Keratinocyte (primary cell): ENCODE results near the gene KDM1B. TPM values are rescaled to one million over a fixed set of nuclear protein-coding genes. Genes with fewer than 3 reads are reported as not detected.
A peak's percentile ranks its signal among the peaks of the same experiment; 100 is the strongest.
"Not testable (repeated sequence)": the region's sequence is repeated elsewhere in the genome, so short reads cannot be mapped to it uniquely, and the experiment has no call there.

Experiments
- DNase-seq: peaks from one replicate; pipeline ENCODE4 v3.0.0-alpha.2; 2011; ENCODE audit warnings: low read depth, missing footprints, low spot score
- FAIRE-seq: peaks from 2 replicates; lab custom pipeline; 2011; peaks lifted over from hg19 to GRCh38; lab: Jason Lieb, UNC
- H2AFZ ChIP-seq: 2 replicates; pipeline ENCODE4 v1.6.0; 2012; ENCODE audit warnings: low read length, control low read depth, inconsistent platforms; ENCODE audit not compliant: control insufficient read depth
- H3K27ac ChIP-seq: 2 replicates; pipeline ENCODE4 v1.5.1; 2011; ENCODE audit warnings: low read length; ENCODE audit not compliant: control insufficient read depth, insufficient read depth
- H3K27me3 ChIP-seq: 3 replicates; pipeline ENCODE4 v1.6.0; 2011; ENCODE audit warnings: low read length; ENCODE audit not compliant: control insufficient read depth, insufficient read depth; ENCODE audit errors: extremely low read depth
- H3K36me3 ChIP-seq, 2 experiments: 2 replicates in 1 of 2; 3 replicates in 1 of 2; pipeline ENCODE4 v1.5.1; 2011; ENCODE audit warnings: low read length in 2 of 2, mild to moderate bottlenecking in 1 of 2; ENCODE audit not compliant: control insufficient read depth in 2 of 2, insufficient read depth in 2 of 2; ENCODE audit errors: extremely low read depth in 1 of 2
- H3K4me1 ChIP-seq: 3 replicates; pipeline ENCODE4 v1.5.1; 2011; ENCODE audit warnings: low read length; ENCODE audit not compliant: control insufficient read depth, insufficient read depth; ENCODE audit errors: extremely low read depth
- H3K4me2 ChIP-seq: 3 replicates; pipeline ENCODE4 v1.6.0; 2011; ENCODE audit warnings: low read depth, low read length; ENCODE audit not compliant: control insufficient read depth, insufficient read depth; ENCODE audit errors: extremely low read depth
- H3K4me3 ChIP-seq, 3 experiments: fragments of 200-600 bp in 1 of 3; sonication (generic) in 1 of 3; 2 replicates in 2 of 3; 3 replicates in 1 of 3; pipeline ENCODE4 v1.5.1; 2011 to 2016; ENCODE audit warnings: low read length in 3 of 3, mild to moderate bottlenecking in 3 of 3, control low read depth in 2 of 3, inconsistent platforms in 1 of 3, low read depth in 1 of 3, mixed read lengths in 1 of 3, mixed run types in 1 of 3, moderate library complexity in 1 of 3; ENCODE audit not compliant: control insufficient read depth in 2 of 3, insufficient read depth in 2 of 3; ENCODE audit errors: extremely low read depth in 1 of 3
- H3K79me2 ChIP-seq: 2 replicates; pipeline ENCODE4 v1.6.0; 2012; ENCODE audit warnings: low read length; ENCODE audit not compliant: control insufficient read depth, insufficient read depth
- H3K9ac ChIP-seq: 3 replicates; pipeline ENCODE4 v1.6.0; 2011; ENCODE audit warnings: low read length; ENCODE audit not compliant: control insufficient read depth, insufficient read depth; ENCODE audit errors: extremely low read depth
- H3K9me1 ChIP-seq: 3 replicates; pipeline ENCODE4 v1.6.0; 2011; ENCODE audit warnings: low read length; ENCODE audit not compliant: control insufficient read depth, insufficient read depth; ENCODE audit errors: extremely low read depth
- H3K9me3 ChIP-seq: 2 replicates; pipeline ENCODE4 v1.5.1; 2012; ENCODE audit warnings: low read depth, low read length; ENCODE audit not compliant: control insufficient read depth
- H4K20me1 ChIP-seq: 3 replicates; pipeline ENCODE4 v1.6.0; 2011; ENCODE audit warnings: low read length; ENCODE audit not compliant: control insufficient read depth, insufficient read depth; ENCODE audit errors: extremely low read depth
- EZH2 ChIP-seq: IDR thresholded peaks from one replicate; pipeline ENCODE4 v1.6.1; 2012; ENCODE audit warnings: inconsistent platforms, mild to moderate bottlenecking, low read length, moderate library complexity
- dilution Hi-C: fragments of 300-500 bp; cut with MboI; formaldehyde crosslinking; loops from one replicate; pipeline ENCODE4 v1.7.0; 2020; ENCODE audit warnings: low sequenced_read_pairs; ENCODE audit not compliant: extremely low pct_ligation_motif_present
- polyA plus RNA-seq, 5 experiments: library from polyadenylated mRNA; depleted of rRNA in 3 of 5; stranded (reverse) in 3 of 5; stranded (forward) in 1 of 5; unstranded in 1 of 5; fragments of >200 nt; gene quantifications; 1 replicate in 1 of 5; 2 replicates in 3 of 5; 3 replicates in 1 of 5; pipeline versions ENCODE4 v1.2.1 to v1.2.3, GENCODE V29; 2011 to 2012; ENCODE audit warnings: missing spikeins in 2 of 5, low read depth in 1 of 5, low replicate concordance in 1 of 5
- TF ChIP-seq, protein P1 (sequence below), 3 experiments: IDR thresholded peaks in 1 of 3; conservative IDR thresholded peaks in 1 of 3; optimal IDR thresholded peaks in 1 of 3; 2 replicates in 2 of 3; 3 replicates in 1 of 3; pipeline versions ENCODE3 to v1.5.1; 2011; ENCODE audit warnings: low read length in 3 of 3, mild to moderate bottlenecking in 3 of 3, moderate library complexity in 2 of 3, control low read depth in 1 of 3, inconsistent platforms in 1 of 3; ENCODE audit not compliant: insufficient read depth in 2 of 3; ENCODE audit errors: extremely low read depth in 1 of 3

Gene KDM1B
- polyA plus RNA-seq, 1 donor (not counting 4 experiments of a cell fraction or from before 2014, with no cell fraction given): 32.7 TPM

DNA sequence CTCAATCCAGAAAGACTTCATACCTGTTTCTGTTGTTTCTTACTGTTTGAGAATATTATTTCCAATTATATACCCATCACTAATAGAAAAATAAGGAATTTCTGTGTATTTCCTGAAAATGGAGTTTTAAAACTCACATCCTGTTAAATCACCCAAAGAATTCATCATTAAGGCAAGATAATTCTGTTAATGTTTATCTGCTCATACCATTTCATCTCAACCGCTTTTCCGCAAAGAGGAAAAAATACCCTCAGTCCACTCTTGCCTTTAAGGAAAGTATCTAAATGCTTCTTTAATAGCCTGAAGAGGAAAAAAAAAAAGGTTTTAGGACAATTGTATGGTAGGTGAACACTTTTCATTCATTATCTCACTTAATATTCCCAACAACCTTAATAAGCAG, 7.6 kb upstream of the KDM1B start:
- Histone ChIP-seq H3K9me3 (no peaks in the 10 kb centered on the region), H3K9ac (peak overlapping the region; percentile 57), H4K20me1 (no peaks in the 10 kb centered on the region), H3K4me1 (peaks cover 20% of the 10 kb centered on the region), H2AFZ (no peak overlapping the region), H3K27ac (peak overlapping the region; percentile 94), H3K4me3 (no peak overlapping the region), H3K27me3 (no peaks in the 10 kb centered on the region), H3K79me2 (no peaks in the 10 kb centered on the region), H3K4me2 (peak overlapping the region; percentile 8), H3K9me1 (no peaks in the 10 kb centered on the region), H3K36me3 (peaks cover 3 to 7% of the 10 kb centered on the region in 2 experiments)
- no peak for TF ChIP-seq EZH2
- TF ChIP-seq, protein P1, sequence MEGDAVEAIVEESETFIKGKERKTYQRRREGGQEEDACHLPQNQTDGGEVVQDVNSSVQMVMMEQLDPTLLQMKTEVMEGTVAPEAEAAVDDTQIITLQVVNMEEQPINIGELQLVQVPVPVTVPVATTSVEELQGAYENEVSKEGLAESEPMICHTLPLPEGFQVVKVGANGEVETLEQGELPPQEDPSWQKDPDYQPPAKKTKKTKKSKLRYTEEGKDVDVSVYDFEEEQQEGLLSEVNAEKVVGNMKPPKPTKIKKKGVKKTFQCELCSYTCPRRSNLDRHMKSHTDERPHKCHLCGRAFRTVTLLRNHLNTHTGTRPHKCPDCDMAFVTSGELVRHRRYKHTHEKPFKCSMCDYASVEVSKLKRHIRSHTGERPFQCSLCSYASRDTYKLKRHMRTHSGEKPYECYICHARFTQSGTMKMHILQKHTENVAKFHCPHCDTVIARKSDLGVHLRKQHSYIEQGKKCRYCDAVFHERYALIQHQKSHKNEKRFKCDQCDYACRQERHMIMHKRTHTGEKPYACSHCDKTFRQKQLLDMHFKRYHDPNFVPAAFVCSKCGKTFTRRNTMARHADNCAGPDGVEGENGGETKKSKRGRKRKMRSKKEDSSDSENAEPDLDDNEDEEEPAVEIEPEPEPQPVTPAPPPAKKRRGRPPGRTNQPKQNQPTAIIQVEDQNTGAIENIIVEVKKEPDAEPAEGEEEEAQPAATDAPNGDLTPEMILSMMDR (optimal IDR thresholded peaks at IDR 0.05 in 1 of 3, IDR thresholded peaks at IDR 0.05 in 1 of 3, conservative IDR thresholded peaks at IDR 0.05 in 1 of 3; ENCODE audit: extremely low read depth in 1 of 3, insufficient read depth in 2 of 3, low read length in 3 of 3): no peak
- FAIRE-seq (no peak), DNase-seq (no peak)
- dilution Hi-C loops: no loop called here

DNA sequence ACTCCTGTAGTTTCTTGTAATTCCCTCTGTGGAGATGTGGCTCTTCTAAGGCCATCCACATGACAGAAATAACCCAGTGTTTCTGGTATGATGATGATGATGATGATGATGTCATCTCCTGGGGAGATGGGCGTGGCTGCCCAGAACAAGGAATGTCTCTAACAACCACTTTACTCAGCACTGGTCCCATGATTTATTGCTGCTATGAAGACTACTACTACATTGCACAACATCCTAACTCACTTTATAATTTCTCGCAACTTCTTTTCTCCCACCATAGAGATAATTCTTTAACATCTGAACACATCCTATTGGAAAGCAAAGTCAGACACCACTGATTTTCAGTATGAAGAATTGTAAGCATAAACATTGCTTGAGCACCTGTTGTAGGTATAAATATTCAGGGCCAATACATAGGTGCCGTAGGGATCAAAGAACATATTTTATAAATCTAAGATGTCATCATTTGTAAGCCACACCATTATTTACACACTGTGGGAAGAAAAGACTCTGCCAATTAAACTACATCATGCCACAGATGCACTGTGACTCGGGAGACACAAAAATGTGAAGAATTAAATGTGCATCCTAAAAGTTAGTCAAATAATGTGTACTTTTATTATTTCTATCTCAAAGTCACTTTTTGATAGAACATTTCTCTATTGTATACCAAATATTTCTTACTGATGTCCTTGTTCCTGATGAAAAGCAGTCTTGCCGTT, 6.8 kb upstream of the KDM1B start:
- Histone ChIP-seq H3K9me3 (no peaks in the 10 kb centered on the region), H4K20me1 (no peaks in the 10 kb centered on the region), H3K9ac (peak overlapping the region; percentile 57), H3K27me3 (no peaks in the 10 kb centered on the region), H3K79me2 (no peaks in the 10 kb centered on the region), H3K4me3 (no peak overlapping the region), H3K36me3 (peaks cover 0 to 5% of the 10 kb centered on the region in 2 experiments), H3K27ac (peak overlapping the region; percentile 94), H3K4me2 (no peak overlapping the region), H3K9me1 (no peaks in the 10 kb centered on the region), H3K4me1 (peaks cover 26% of the 10 kb centered on the region), H2AFZ (no peak overlapping the region)
- FAIRE-seq: peak; percentile 83
- TF ChIP-seq EZH2: no peak
- dilution Hi-C loops: no loop called here
- peak; percentile 55 for DNase-seq

DNA sequence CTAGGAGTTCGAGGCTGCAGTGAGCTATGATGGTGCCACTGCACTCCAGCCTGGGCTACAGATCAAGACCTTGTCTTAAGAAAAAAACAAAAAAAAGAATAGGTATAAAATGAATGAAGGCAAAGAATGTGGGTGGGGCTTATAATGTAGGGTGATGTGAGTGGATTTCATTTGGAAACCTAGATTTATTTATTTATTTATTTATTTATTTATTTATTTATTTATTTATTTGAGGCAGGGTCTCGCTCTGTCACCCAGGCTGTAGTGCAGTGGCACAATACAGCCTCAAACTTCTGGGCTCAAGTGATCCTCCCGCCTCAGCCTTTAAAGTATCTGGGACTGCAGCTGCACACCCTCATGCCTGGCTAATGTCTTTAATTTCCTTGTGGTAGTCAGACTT, 3.8 kb upstream of the KDM1B start:
- H3K4me3 ChIP-seq, H3K36me3 ChIP-seq, FAIRE-seq, H3K27ac ChIP-seq, H3K9me3 ChIP-seq, H3K27me3 ChIP-seq, H3K4me2 ChIP-seq, DNase-seq, H3K79me2 ChIP-seq, H2AFZ ChIP-seq, H3K9ac ChIP-seq, dilution Hi-C loops, H3K9me1 ChIP-seq, H4K20me1 ChIP-seq: not testable (repeated sequence)
- peaks cover 36% of the 10 kb centered on the region for H3K4me1 ChIP-seq
